GM23338 (cell line): ENCODE measurements around the gene CPNE5. TPM values are rescaled to one million over a fixed set of nuclear protein-coding genes. Genes with fewer than 3 reads are reported as not detected.

Experiments used
- ATAC-seq: fragments of 200-7000 bp; cut with Tn5 transposase; 3 replicates; pipeline ENCODE4 v1.9.1; 2020
- DNase-seq: peaks from one replicate; pipeline ENCODE4 v3.0.0-alpha.2; 2015; ENCODE audit warnings: low spot score
- H2AFZ ChIP-seq: fragments of 200-600 bp; sonication (generic); 2 replicates; pipeline ENCODE4 v1.8.0; 2016; ENCODE audit warnings: antibody characterized with exemption, mild to moderate bottlenecking, moderate library complexity
- H3F3A ChIP-seq: fragments of 200-600 bp; sonication (generic); replicated peaks from 2 replicates; pipeline ENCODE4 v1.8.0; 2017; ENCODE audit warnings: antibody characterized with exemption, mixed run types, low read depth
- H3K27ac ChIP-seq: fragments of 200-600 bp; sonication (generic); 2 replicates; pipeline ENCODE4 v1.6.1; 2016; ENCODE audit warnings: low read depth
- H3K27me3 ChIP-seq: fragments of 200-600 bp; sonication (generic); 2 replicates; pipeline ENCODE4 v1.8.0; 2016; ENCODE audit warnings: mild to moderate bottlenecking, mixed run types, moderate library complexity; ENCODE audit not compliant: insufficient read depth
- H3K36me3 ChIP-seq: fragments of 200-600 bp; sonication (generic); 2 replicates; pipeline ENCODE4 v1.8.0; 2016; ENCODE audit warnings: mild to moderate bottlenecking; ENCODE audit not compliant: insufficient read depth
- H3K4me1 ChIP-seq: fragments of 200-600 bp; sonication (generic); 2 replicates; pipeline ENCODE4 v1.8.0; 2016; ENCODE audit warnings: mild to moderate bottlenecking, moderate library complexity; ENCODE audit not compliant: insufficient read depth
- H3K4me2 ChIP-seq: fragments of 200-600 bp; sonication (generic); 2 replicates; pipeline ENCODE4 v1.7.1; 2017; ENCODE audit warnings: mixed run types
- H3K4me3 ChIP-seq: fragments of 200-600 bp; sonication (generic); 2 replicates; pipeline ENCODE4 v1.6.1; 2016; ENCODE audit warnings: mixed run types
- H3K79me2 ChIP-seq: fragments of 200-600 bp; sonication (generic); replicated peaks from 2 replicates; pipeline ENCODE4 v1.8.0; 2017; ENCODE audit warnings: mild to moderate bottlenecking; ENCODE audit not compliant: insufficient read depth
- H3K9me2 ChIP-seq: fragments of 200-600 bp; sonication (generic); 2 replicates; pipeline ENCODE4 v1.8.0; 2017; ENCODE audit not compliant: insufficient read depth
- H4K20me1 ChIP-seq: fragments of 200-600 bp; sonication (generic); replicated peaks from 2 replicates; pipeline ENCODE4 v1.8.0; 2017; ENCODE audit warnings: mild to moderate bottlenecking; ENCODE audit not compliant: insufficient read depth
- H3K27ac Mint-ChIP-seq: 2 replicates; pipeline ENCODE4 v1.8.0; 2020; ENCODE audit warnings: inconsistent platforms, mild to moderate bottlenecking, moderate library complexity, mixed read lengths
- H3K27me3 Mint-ChIP-seq: 3 replicates; pipeline ENCODE4 v1.8.0; 2022; ENCODE audit warnings: low read depth, mild to moderate bottlenecking, moderate library complexity, mixed read lengths, inconsistent platforms; ENCODE audit not compliant: insufficient read depth, poor library complexity
- H3K36me3 Mint-ChIP-seq: 3 replicates; pipeline ENCODE4 v1.8.0; 2021; ENCODE audit warnings: low read depth, mild to moderate bottlenecking, inconsistent platforms, moderate library complexity, mixed read lengths
- H3K4me1 Mint-ChIP-seq: 3 replicates; pipeline ENCODE4 v1.8.0; 2020; ENCODE audit warnings: mild to moderate bottlenecking, inconsistent platforms, mixed read lengths
- H3K4me3 Mint-ChIP-seq: 3 replicates; pipeline ENCODE4 v1.8.0; 2021; ENCODE audit warnings: moderate library complexity, mild to moderate bottlenecking, inconsistent platforms, mixed read lengths
- H3K9me3 Mint-ChIP-seq: 3 replicates; pipeline ENCODE4 v1.8.0; 2020; ENCODE audit warnings: moderate library complexity, mild to moderate bottlenecking, inconsistent platforms, mixed read lengths
- CTCF ChIP-seq, 2 experiments: fragments of 200-600 bp in 1 of 2; sonication (generic) in 1 of 2; conservative IDR thresholded peaks; 2 replicates each; pipeline versions ENCODE4 v1.5.1 to v1.6.1; 2016 to 2017; ENCODE audit warnings: antibody characterized with exemption in 2 of 2, low read depth in 2 of 2, mild to moderate bottlenecking in 2 of 2, moderate library complexity in 1 of 2
- EZH2 ChIP-seq: fragments of 200-600 bp; sonication (generic); IDR thresholded peaks from one replicate; pipeline ENCODE4 v1.8.0; 2017; ENCODE audit warnings: antibody characterized with exemption, mild to moderate bottlenecking, low read depth; ENCODE audit not compliant: unreplicated experiment
- EZH2phosphoT487 ChIP-seq: fragments of 200-600 bp; sonication (generic); IDR thresholded peaks from one replicate; pipeline ENCODE4 v1.8.1; 2018; ENCODE audit warnings: antibody characterized with exemption; ENCODE audit not compliant: unreplicated experiment
- JUNB ChIP-seq: IDR thresholded peaks from one replicate; pipeline ENCODE4 v1.6.1; 2016; ENCODE audit warnings: antibody characterized with exemption; ENCODE audit not compliant: unreplicated experiment
- NANOG ChIP-seq: IDR thresholded peaks from 2 replicates; pipeline ENCODE4 v1.6.1; 2016; ENCODE audit warnings: antibody characterized with exemption, borderline replicate concordance
- POLR2AphosphoS5 ChIP-seq: IDR thresholded peaks from 2 replicates; pipeline ENCODE4 v1.6.1; 2016; ENCODE audit warnings: antibody characterized with exemption, low read depth
- STAT1 ChIP-seq: IDR thresholded peaks from one replicate; pipeline ENCODE4 v1.6.1; 2016; ENCODE audit warnings: antibody characterized with exemption; ENCODE audit not compliant: unreplicated experiment
- ZNF114 ChIP-seq: fragments of 250-450 bp; sonication (Bioruptor Pico); IDR thresholded peaks from 2 replicates; pipeline ENCODE4 v1.5.0; 2020; ENCODE audit warnings: mild to moderate bottlenecking, moderate library complexity
- ZNF331 ChIP-seq: fragments of 250-450 bp; sonication (Bioruptor Pico); IDR thresholded peaks from 2 replicates; pipeline ENCODE4 v1.5.0; 2020; ENCODE audit warnings: low read depth, mild to moderate bottlenecking, moderate library complexity
- ZNF462 ChIP-seq: fragments of 250-450 bp; sonication (Bioruptor Pico); IDR thresholded peaks from 2 replicates; pipeline ENCODE4 v1.5.0; 2020; ENCODE audit warnings: mild to moderate bottlenecking, moderate library complexity
- polyA plus RNA-seq: library from polyadenylated mRNA; unstranded; fragments of >200 nt; fragmentation: Nextera tagmentation; extraction: Ambion mirVana; gene quantifications from 2 replicates; pipeline ENCODE4 v1.2.1, GENCODE V29; 2016
- total RNA-seq: library from RNA; depleted of rRNA; stranded (reverse); fragments of >200 nt; shearing (Covaris generic); gene quantifications from 2 replicates; pipeline ENCODE4 v1.2.3, GENCODE V29; 2014

CPNE5 gene
- total and polyA plus RNA-seq, 2 experiments from 2014 or later: 0.14 to 0.42 TPM

GRCh38 chr6:36829919-36830544 is 9.2 kb downstream of the CPNE5 start (continued):
- TF ChIP-seq CTCF (conservative IDR thresholded peaks at IDR 0.05; ENCODE audit: low read depth in 2 of 2) (no peak), EZH2 (no peak), POLR2AphosphoS5 (no peak)

- H3K27ac Mint-ChIP-seq: no peak overlapping the region; the same call in 1 of the 2 replicates
- Histone ChIP-seq H4K20me1 (no peaks in the 10 kb centered on the region), H3K4me3 (no peak overlapping the region), H3K9me2 (no peaks in the 10 kb centered on the region), H3K4me2 (no peak overlapping the region), H3F3A (no peaks in the 10 kb centered on the region), H3K79me2 (no peaks in the 10 kb centered on the region), H3K27me3 (no peaks in the 10 kb centered on the region), H2AFZ (no peak overlapping the region), H3K27ac (no peak overlapping the region), H3K4me1 (no peaks in the 10 kb centered on the region), H3K36me3 (no peaks in the 10 kb centered on the region)
- ATAC-seq: no peak
- H3K9me3 Mint-ChIP-seq: no peaks in the 10 kb centered on the region
- H3K4me1 Mint-ChIP-seq: peaks cover 16% of the 10 kb centered on the region
- H3K27me3 Mint-ChIP-seq: peaks cover 6% of the 10 kb centered on the region
- no peak overlapping the region for H3K4me3 Mint-ChIP-seq
- no peak for DNase-seq
- H3K36me3 Mint-ChIP-seq: no peaks in the 10 kb centered on the region
- no peak for TF ChIP-seq NANOG
- TF ChIP-seq POLR2AphosphoS5: no peak
- TF ChIP-seq JUNB: no peak
- TF ChIP-seq ZNF462: no peak
- no peak for TF ChIP-seq ZNF331 (CRISPR knock-in tag)
- TF ChIP-seq EZH2phosphoT487: no peak
- no peak for TF ChIP-seq STAT1
- no peak for TF ChIP-seq EZH2
- no peak for TF ChIP-seq ZNF114
- no peak for TF ChIP-seq CTCF (conservative IDR thresholded peaks at IDR 0.05; ENCODE audit: low read depth in 2 of 2)
These were observed 11.8 kb downstream of the CPNE5 start for GRCh38 chr6:36827261-36828079.
